IMR-90 (cell line): ENCODE measurements around the gene EPB41L5. TPM values are rescaled to one million over a fixed set of nuclear protein-coding genes. Genes with fewer than 3 reads are reported as not detected.

ENCODE experiments used
- ATAC-seq: fragments of 200-7000 bp; cut with Tn5 transposase; 2 replicates; pipeline ENCODE4 v1.9.1; 2020; ENCODE audit warnings: low read depth, mild to moderate bottlenecking, moderate library complexity
- BruUV-seq: library from RNA; stranded (reverse); fragments of 400-500 nt; replicated peaks from 2 replicates; lab custom pipeline; 2021; lab: Mats Ljungman, UMichigan
- CTCF ChIA-PET: fragments of 300-600 bp; formaldehyde crosslinking; extraction: SDS; loops from one replicate; lab custom pipeline; 2021; ENCODE audit warnings: antibody characterized with exemption; lab: Yijun Ruan, JAX
- POLR2A ChIA-PET: fragments of 300-600 bp; sonication (Branson Sonifier 250); formaldehyde crosslinking; loops from one replicate; lab custom pipeline; 2022; ENCODE audit warnings: antibody characterized with exemption; ENCODE audit not compliant: unreplicated experiment; lab: Charles Lee
- DNase-seq: peaks from one replicate; pipeline ENCODE4 v3.0.0; 2013
- H2AFZ ChIP-seq: replicated peaks from 2 replicates; pipeline ENCODE3; 2013; ENCODE audit warnings: low read length, mild to moderate bottlenecking; ENCODE audit not compliant: poor library complexity
- H2AK5ac ChIP-seq: 2 replicates; pipeline ENCODE4 v1.6.1; 2013; ENCODE audit warnings: low read depth, low read length, inconsistent platforms
- H2AK9ac ChIP-seq: replicated peaks from 2 replicates; pipeline ENCODE3; 2013; ENCODE audit warnings: mild to moderate bottlenecking, low read depth, low read length, moderate library complexity; ENCODE audit not compliant: poor library complexity
- H2BK120ac ChIP-seq: 2 replicates; pipeline ENCODE4 v1.6.1; 2013; ENCODE audit warnings: low read depth, low read length, inconsistent platforms
- H2BK15ac ChIP-seq: 3 replicates; pipeline ENCODE4 v1.6.1; 2013; ENCODE audit warnings: low read depth, low read length, inconsistent platforms
- H2BK20ac ChIP-seq: 2 replicates; pipeline ENCODE4 v1.6.1; 2013; ENCODE audit warnings: low read depth, mild to moderate bottlenecking, inconsistent platforms, low read length, moderate library complexity
- H2BK5ac ChIP-seq: 2 replicates; pipeline ENCODE4 v1.6.1; 2013; ENCODE audit warnings: mild to moderate bottlenecking, low read depth, low read length, inconsistent platforms; ENCODE audit not compliant: poor library complexity, severe bottlenecking
- H3K14ac ChIP-seq: replicated peaks from 2 replicates; pipeline ENCODE4 v1.6.1; 2013; ENCODE audit warnings: low read depth, low read length, inconsistent platforms
- H3K18ac ChIP-seq: 2 replicates; pipeline ENCODE4 v1.6.1; 2013; ENCODE audit warnings: low read depth, low read length, control low read depth
- H3K23ac ChIP-seq: 2 replicates; pipeline ENCODE4 v1.6.1; 2013; ENCODE audit warnings: low read depth, low read length, inconsistent platforms
- H3K27ac ChIP-seq: 2 replicates; pipeline ENCODE4 v1.5.1; 2013; ENCODE audit warnings: mild to moderate bottlenecking, control low read depth, low read length; ENCODE audit not compliant: insufficient read depth
- H3K27me3 ChIP-seq: 2 replicates; pipeline ENCODE4 v1.6.1; 2013; ENCODE audit warnings: low read length; ENCODE audit not compliant: control insufficient read depth, insufficient read depth
- H3K36me3 ChIP-seq: 2 replicates; pipeline ENCODE4 v1.6.1; 2013; ENCODE audit warnings: low read length, mixed read lengths; ENCODE audit not compliant: control insufficient read depth, insufficient read depth
- H3K4ac ChIP-seq: 2 replicates; pipeline ENCODE4 v1.6.1; 2013; ENCODE audit warnings: low read depth, low read length, inconsistent platforms
- H3K4me1 ChIP-seq: 2 replicates; pipeline ENCODE4 v1.6.1; 2013; ENCODE audit warnings: low read length, mixed read lengths; ENCODE audit not compliant: control insufficient read depth, insufficient read depth
- H3K4me2 ChIP-seq: 2 replicates; pipeline ENCODE4 v1.6.1; 2013; ENCODE audit warnings: low read depth, mild to moderate bottlenecking, control low read depth, low read length, moderate library complexity
- H3K4me3 ChIP-seq: 2 replicates; pipeline ENCODE4 v1.5.1; 2013; ENCODE audit warnings: low read depth, mild to moderate bottlenecking, control low read depth, low read length, moderate library complexity; ENCODE audit not compliant: insufficient read depth
- H3K56ac ChIP-seq: 2 replicates; pipeline ENCODE4 v1.6.1; 2013; ENCODE audit warnings: low read length, inconsistent platforms; ENCODE audit not compliant: insufficient read depth; ENCODE audit errors: extremely low read depth
- H3K79me1 ChIP-seq, 2 experiments: 2 replicates each; pipeline ENCODE4 v1.6.1; 2013; ENCODE audit warnings: low read length in 2 of 2, inconsistent platforms in 1 of 2, low read depth in 1 of 2
- H3K9ac ChIP-seq: 2 replicates; pipeline ENCODE4 v1.6.1; 2013; ENCODE audit warnings: low read depth, low read length, control low read depth
- H3K9me1 ChIP-seq: 2 replicates; pipeline ENCODE4 v1.6.1; 2013; ENCODE audit warnings: low read length, inconsistent platforms; ENCODE audit not compliant: insufficient read depth
- H3K9me3 ChIP-seq: 2 replicates; pipeline ENCODE4 v1.6.1; 2013; ENCODE audit warnings: low read length; ENCODE audit not compliant: control insufficient read depth, insufficient read depth
- H4K20me1 ChIP-seq: 2 replicates; pipeline ENCODE4 v1.6.1; 2013; ENCODE audit warnings: low read length, inconsistent platforms; ENCODE audit not compliant: insufficient read depth
- H4K5ac ChIP-seq: 2 replicates; pipeline ENCODE4 v1.6.1; 2013; ENCODE audit warnings: mild to moderate bottlenecking, low read depth, low read length, control low read depth
- H4K8ac ChIP-seq, 2 experiments: 2 replicates each; pipeline ENCODE4 v1.6.1; 2013; ENCODE audit warnings: low read depth in 2 of 2, low read length in 2 of 2, control low read depth in 1 of 2, inconsistent platforms in 1 of 2
- H4K91ac ChIP-seq: 2 replicates; pipeline ENCODE4 v1.6.1; 2013; ENCODE audit warnings: low read depth, low read length, inconsistent platforms; ENCODE audit not compliant: insufficient read depth
- CHD1 ChIP-seq: IDR thresholded peaks from 2 replicates; pipeline ENCODE4 v1.6.1; 2012; ENCODE audit warnings: low read depth, low read length, improper control_type of control experiment
- ELK1 ChIP-seq: fragments of 150-350 bp; IDR thresholded peaks from 2 replicates; pipeline ENCODE4 v1.6.1; 2016; ENCODE audit warnings: low read depth, mild to moderate bottlenecking, low read length, moderate library complexity, borderline replicate concordance
- FOS ChIP-seq: fragments of 150-350 bp; IDR thresholded peaks from 2 replicates; pipeline ENCODE4 v1.6.1; 2016; ENCODE audit warnings: low read depth, low read length
- MXI1 ChIP-seq: IDR thresholded peaks from 2 replicates; pipeline ENCODE4 v1.6.1; 2012; ENCODE audit warnings: low read depth, mild to moderate bottlenecking, low read length, moderate library complexity, borderline replicate concordance
- NFE2L2 ChIP-seq: fragments of 150-350 bp; IDR thresholded peaks from 2 replicates; pipeline ENCODE4 v1.6.1; 2016; ENCODE audit warnings: low read depth, mild to moderate bottlenecking, low read length
- RCOR1 ChIP-seq: IDR thresholded peaks from 2 replicates; pipeline ENCODE4 v1.6.1; 2012; ENCODE audit warnings: mild to moderate bottlenecking, low read length, improper control_type of control experiment; ENCODE audit not compliant: insufficient replicate concordance
- RFX5 ChIP-seq: IDR thresholded peaks from 2 replicates; pipeline ENCODE4 v1.8.0; 2012; ENCODE audit warnings: low read depth, mild to moderate bottlenecking, low read length, moderate library complexity
- USF2 ChIP-seq: fragments of 150-350 bp; IDR thresholded peaks from 2 replicates; pipeline ENCODE4 v1.6.1; 2017; ENCODE audit warnings: mild to moderate bottlenecking, antibody characterized with exemption, low read length, low read depth
- WGBS, 2 experiments: methylation state at CpG; one replicate each; pipeline versions ENCODE4 v1.1.5 to v1.1.7; 2013; ENCODE audit warnings: missing lambda C conversion rate in 2 of 2; ENCODE audit not compliant: insufficient read length in 1 of 2; ENCODE audit errors: extremely low coverage in 2 of 2; 5-methylcytosine and 5-hydroxymethylcytosine counted together
- dilution Hi-C: fragments of 300-500 bp; cut with HindIII; formaldehyde crosslinking; loops from one replicate; pipeline ENCODE4 v1.14.3; 2018; ENCODE audit warnings: low sequenced_read_pairs; ENCODE audit not compliant: unreplicated experiment
- in situ Hi-C: fragments of 300-500 bp; cut with MboI; formaldehyde crosslinking; loops from 3 replicates; pipeline ENCODE4 v1.14.3; 2019; ENCODE audit warnings: low sequenced_read_pairs, inconsistent platforms, mixed read lengths
- intact Hi-C: fragments of 100-400 bp; cut with micrococcal nuclease; formaldehyde crosslinking; loops from 2 replicates; pipeline ENCODE4 v1.10.0; 2022
- polyA plus RNA-seq, 3 experiments: library from polyadenylated mRNA; depleted of rRNA; stranded (reverse); fragments of >200 nt; gene quantifications; 2 replicates each; pipeline ENCODE4 v1.2.3, GENCODE V29; 2012; ENCODE audit warnings: low replicate concordance in 1 of 3
- total RNA-seq: library from RNA; depleted of rRNA; stranded (reverse); fragments of >200 nt; gene quantifications from 2 replicates; pipeline ENCODE4 v1.2.3, GENCODE V29; 2012

EPB41L5 gene
- total and polyA plus RNA-seq, 2 of the 4 experiments (the other 2 are of a cell fraction), result 5.1 to 10.6 TPM

- H3K9me1 ChIP-seq, result no peaks in the 10 kb centered on the region; the same call in 1 of the 2 replicates
- no peak overlapping the region for H2AK5ac ChIP-seq
- no peak overlapping the region for H3K18ac ChIP-seq
- H3K9me3 ChIP-seq, result no peaks in the 10 kb centered on the region
- H4K91ac ChIP-seq, result no peak overlapping the region
- peak overlapping the region; percentile 34 for H2BK5ac ChIP-seq
- no TSS peak for BruUV-seq
- H4K8ac ChIP-seq, result no peak overlapping the region; a peak in 1 of 4 replicates
- H3K56ac ChIP-seq, result no peak overlapping the region
- no peak overlapping the region for H3K14ac ChIP-seq
- CTCF ChIA-PET, result interaction anchor here (0.6 to 1.2 kb wide), 3 partner anchors 9 to 207 kb away, joined by 3 to 6 read pairs (median 3); no protein-coding TSS in a partner anchor
- H3K4me2 ChIP-seq, result no peak overlapping the region; the same call in 1 of the 2 replicates
- H2AK9ac ChIP-seq, result no peak overlapping the region
- no peak overlapping the region for H4K5ac ChIP-seq
- POLR2A ChIA-PET, result no interaction called here
- intact Hi-C loops (loop anchor here (5.0 kb wide), 2 partner anchors 353 to 577 kb away; no protein-coding TSS in a partner anchor), dilution Hi-C loops (no loop called here), in situ Hi-C loops (no loop called here)
- no peak overlapping the region for H3K23ac ChIP-seq
- no peaks in the 10 kb centered on the region for H4K20me1 ChIP-seq
- TF ChIP-seq USF2 (no peak), RCOR1 (no peak), RFX5 (no peak), ELK1 (no peak), FOS (no peak), CHD1 (no peak), NFE2L2 (no peak), MXI1 (no peak)
- H3K27me3 ChIP-seq, result no peaks in the 10 kb centered on the region
- peak overlapping the region; percentile 47; the same call in 1 of the 2 replicates for H2BK120ac ChIP-seq
- no peak overlapping the region for H2BK15ac ChIP-seq
- H3K27ac ChIP-seq, result no peak overlapping the region
- ATAC-seq (no peak), DNase-seq (peak; percentile 13)
- WGBS, 2 experiments, result no CpG with 5 or more reads among the region's 2 CpGs
- H2AFZ ChIP-seq, result no peak overlapping the region
- no peak overlapping the region for H3K4ac ChIP-seq
- H3K4me3 ChIP-seq, result no peak overlapping the region
- H3K4me1 ChIP-seq, result peaks cover 4% of the 10 kb centered on the region
- H2BK20ac ChIP-seq, result peak overlapping the region; percentile 20; the same call in 1 of the 2 replicates
- H3K36me3 ChIP-seq, result no peaks in the 10 kb centered on the region
- no peak overlapping the region for H3K9ac ChIP-seq
- peaks cover 0 to 5% of the 10 kb centered on the region in 2 experiments; a peak in 1 of 4 replicates for H3K79me1 ChIP-seq
Observed at GRCh38 chr2:120105360-120105759, 92.5 kb downstream of the EPB41L5 start.
